HepG2 (cell line): ENCODE results near the gene TRAPPC12. TPM values are rescaled to one million over a fixed set of nuclear protein-coding genes. Genes with fewer than 3 reads are reported as not detected.
A peak's percentile ranks its signal among the peaks of the same experiment; 100 is the strongest.

Experiments used
- ARNTL ChIP-seq: sonication (generic); formaldehyde crosslinking; IDR thresholded peaks from 2 replicates; pipeline ENCODE4 v1.4.0; 2020; ENCODE audit warnings: mild to moderate bottlenecking, missing genetic modification reagents
- GTF2F1 ChIP-seq: fragments of 150-350 bp; IDR thresholded peaks from 2 replicates; pipeline ENCODE4 v1.6.1; 2014; ENCODE audit warnings: low read length
- JUND ChIP-seq: sonication (generic); formaldehyde crosslinking; IDR thresholded peaks from 2 replicates; pipeline ENCODE4 v1.8.0; 2022; ENCODE audit warnings: mild to moderate bottlenecking, missing genetic modification reagents
- KAT7 ChIP-seq: IDR thresholded peaks from 2 replicates; pipeline ENCODE4 v1.6.1; 2018; ENCODE audit warnings: borderline replicate concordance, missing compliant biosample characterization
- MAFF ChIP-seq: IDR thresholded peaks from 2 replicates; pipeline ENCODE4 v1.6.1; 2011; ENCODE audit warnings: low read depth, low read length, improper control_type of control experiment
- MLLT10 ChIP-seq: sonication (generic); formaldehyde crosslinking; IDR thresholded peaks from 2 replicates; pipeline ENCODE4 v1.4.0; 2020; ENCODE audit warnings: missing genetic modification reagents
- SALL2 ChIP-seq: sonication (generic); formaldehyde crosslinking; IDR thresholded peaks from 2 replicates; pipeline ENCODE4 v1.8.1; 2023; ENCODE audit warnings: mild to moderate bottlenecking, missing genetic modification reagents, inconsistent platforms
- SOX6 ChIP-seq, 2 experiments: fragments of 450-650 bp in 1 of 2; sonication (generic) in 1 of 2; formaldehyde crosslinking in 1 of 2; IDR thresholded peaks; 2 replicates each; pipeline versions ENCODE4 v1.4.0 to v1.6.1; 2017 to 2020; ENCODE audit warnings: antibody characterized with exemption in 1 of 2, mild to moderate bottlenecking in 1 of 2, missing genetic modification reagents in 1 of 2
- ZFP36 ChIP-seq: fragments of 150-350 bp; IDR thresholded peaks from 2 replicates; pipeline ENCODE4 v1.6.1; 2018; ENCODE audit warnings: borderline replicate concordance, low read length, low read depth; ENCODE audit not compliant: partially characterized antibody
- ZNF235 ChIP-seq: sonication (generic); formaldehyde crosslinking; IDR thresholded peaks from 2 replicates; pipeline ENCODE4 v1.8.1; 2023; ENCODE audit warnings: mild to moderate bottlenecking, missing genetic modification reagents, borderline replicate concordance
- ZNF331 ChIP-seq: sonication (generic); formaldehyde crosslinking; IDR thresholded peaks from 2 replicates; pipeline ENCODE4 v1.4.0; 2020; ENCODE audit warnings: missing genetic modification reagents
- ZNF549 ChIP-seq: sonication (generic); formaldehyde crosslinking; IDR thresholded peaks from 2 replicates; pipeline ENCODE4 v1.5.0; 2020; ENCODE audit warnings: missing genetic modification reagents
- ZNF672 ChIP-seq: sonication (generic); formaldehyde crosslinking; IDR thresholded peaks from 2 replicates; pipeline ENCODE4 v1.8.1; 2022; ENCODE audit warnings: missing genetic modification reagents
- ZNF772 ChIP-seq: sonication (generic); formaldehyde crosslinking; IDR thresholded peaks from 2 replicates; pipeline ENCODE4 v1.5.0; 2020; ENCODE audit warnings: mild to moderate bottlenecking, missing genetic modification reagents
- ZSCAN22 ChIP-seq: sonication (generic); formaldehyde crosslinking; IDR thresholded peaks from 2 replicates; pipeline ENCODE4 v1.4.0; 2020; ENCODE audit warnings: mild to moderate bottlenecking, missing genetic modification reagents
- ZSCAN9 ChIP-seq: IDR thresholded peaks from 2 replicates; pipeline ENCODE4 v1.6.1; 2016; ENCODE audit warnings: borderline replicate concordance
- polyA plus RNA-seq, 8 experiments: library from polyadenylated mRNA; depleted of rRNA in 3 of 8; stranded (reverse) in 7 of 8; unstranded in 1 of 8; fragments of >200 nt; fragmentation: Illumina TruSeq in 4 of 8; extraction: Trizol in 4 of 8; gene quantifications; 2 replicates each; pipeline versions ENCODE4 v1.2.1 to v1.2.3, GENCODE V29; 2011 to 2016; ENCODE audit warnings: low read depth in 4 of 8, missing spikeins in 1 of 8, mixed read lengths in 1 of 8; ENCODE audit not compliant: insufficient read depth in 1 of 8
- total RNA-seq, 5 experiments: library from RNA; depleted of rRNA; stranded (reverse); fragments of >200 nt; fragmentation: Illumina TruSeq; extraction: Trizol; gene quantifications; 2 replicates each; pipeline ENCODE4 v1.2.3, GENCODE V29; 2016; ENCODE audit warnings: low read depth in 1 of 5
- TF ChIP-seq, protein P1 (sequence below), 2 experiments: fragments of 450-650 bp in 1 of 2; sonication (generic) in 1 of 2; formaldehyde crosslinking in 1 of 2; IDR thresholded peaks; 2 replicates each; pipeline versions ENCODE4 v1.6.1 to v1.8.0; 2016 to 2022; ENCODE audit warnings: antibody characterized with exemption in 1 of 2, mild to moderate bottlenecking in 1 of 2, missing genetic modification reagents in 1 of 2
- TF ChIP-seq, protein P2 (sequence below): sonication (generic); formaldehyde crosslinking; IDR thresholded peaks from 2 replicates; pipeline ENCODE4 v1.9.0; 2022; ENCODE audit warnings: low read depth, missing genetic modification reagents
- TF ChIP-seq, protein P3 (sequence below): sonication (generic); formaldehyde crosslinking; IDR thresholded peaks from 2 replicates; pipeline ENCODE4 v1.4.0; 2020; ENCODE audit warnings: missing genetic modification reagents; ENCODE audit errors: not compliant biosample characterization

TRAPPC12 gene
- total and polyA plus RNA-seq, 2 of the 13 experiments (the other 11 are each of a cell fraction or from before 2014, with no cell fraction given), result 46.4 to 97.7 TPM

DNA sequence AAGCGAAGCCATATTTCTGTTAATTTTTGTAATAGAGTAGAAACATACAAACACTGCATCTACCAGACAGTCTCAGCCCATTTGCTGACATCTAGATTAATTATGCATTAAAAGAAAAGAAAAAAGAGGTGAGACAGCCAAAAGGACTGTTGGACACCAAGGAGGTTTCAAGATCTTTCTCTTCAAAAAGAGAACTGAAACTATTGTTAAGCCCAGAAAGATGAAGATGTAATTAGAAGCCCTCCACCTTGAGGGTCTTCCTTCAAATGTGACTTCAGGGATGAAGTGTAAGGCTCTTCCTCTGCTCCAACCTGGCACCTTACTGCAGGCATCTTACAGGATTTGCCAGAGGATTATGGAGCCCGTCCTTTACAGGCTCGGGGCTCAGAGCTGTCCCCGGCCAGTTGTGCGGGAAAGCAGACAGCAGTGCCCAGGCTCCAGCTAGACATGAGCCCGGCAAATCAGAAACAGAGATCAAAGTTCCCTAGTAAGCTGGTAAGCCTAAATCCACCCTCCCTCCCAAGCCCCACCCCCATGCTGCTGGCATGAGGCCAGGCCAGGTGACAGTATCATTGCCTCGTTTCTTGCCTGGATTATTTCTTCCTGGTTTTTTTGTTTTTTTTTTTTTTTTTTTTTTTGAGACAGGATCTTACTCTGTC, 101.0 kb downstream of the TRAPPC12 start (continued):
- TF ChIP-seq, protein P1, sequence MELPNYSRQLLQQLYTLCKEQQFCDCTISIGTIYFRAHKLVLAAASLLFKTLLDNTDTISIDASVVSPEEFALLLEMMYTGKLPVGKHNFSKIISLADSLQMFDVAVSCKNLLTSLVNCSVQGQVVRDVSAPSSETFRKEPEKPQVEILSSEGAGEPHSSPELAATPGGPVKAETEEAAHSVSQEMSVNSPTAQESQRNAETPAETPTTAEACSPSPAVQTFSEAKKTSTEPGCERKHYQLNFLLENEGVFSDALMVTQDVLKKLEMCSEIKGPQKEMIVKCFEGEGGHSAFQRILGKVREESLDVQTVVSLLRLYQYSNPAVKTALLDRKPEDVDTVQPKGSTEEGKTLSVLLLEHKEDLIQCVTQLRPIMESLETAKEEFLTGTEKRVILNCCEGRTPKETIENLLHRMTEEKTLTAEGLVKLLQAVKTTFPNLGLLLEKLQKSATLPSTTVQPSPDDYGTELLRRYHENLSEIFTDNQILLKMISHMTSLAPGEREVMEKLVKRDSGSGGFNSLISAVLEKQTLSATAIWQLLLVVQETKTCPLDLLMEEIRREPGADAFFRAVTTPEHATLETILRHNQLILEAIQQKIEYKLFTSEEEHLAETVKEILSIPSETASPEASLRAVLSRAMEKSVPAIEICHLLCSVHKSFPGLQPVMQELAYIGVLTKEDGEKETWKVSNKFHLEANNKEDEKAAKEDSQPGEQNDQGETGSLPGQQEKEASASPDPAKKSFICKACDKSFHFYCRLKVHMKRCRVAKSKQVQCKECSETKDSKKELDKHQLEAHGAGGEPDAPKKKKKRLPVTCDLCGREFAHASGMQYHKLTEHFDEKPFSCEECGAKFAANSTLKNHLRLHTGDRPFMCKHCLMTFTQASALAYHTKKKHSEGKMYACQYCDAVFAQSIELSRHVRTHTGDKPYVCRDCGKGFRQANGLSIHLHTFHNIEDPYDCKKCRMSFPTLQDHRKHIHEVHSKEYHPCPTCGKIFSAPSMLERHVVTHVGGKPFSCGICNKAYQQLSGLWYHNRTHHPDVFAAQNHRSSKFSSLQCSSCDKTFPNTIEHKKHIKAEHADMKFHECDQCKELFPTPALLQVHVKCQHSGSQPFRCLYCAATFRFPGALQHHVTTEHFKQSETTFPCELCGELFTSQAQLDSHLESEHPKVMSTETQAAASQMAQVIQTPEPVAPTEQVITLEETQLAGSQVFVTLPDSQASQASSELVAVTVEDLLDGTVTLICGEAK (IDR thresholded peaks at IDR 0.05), result no peak
- TF ChIP-seq, protein P1 (CRISPR knock-in tag; IDR thresholded peaks at IDR 0.05), result no peak
- TF ChIP-seq ZNF672 (no peak), SOX6 (IDR thresholded peaks at IDR 0.05) (no peak), SOX6 (CRISPR knock-in tag; IDR thresholded peaks at IDR 0.05) (0 out of 2 replicates have a peak, but pooled peaks have one; percentile 19), MLLT10 (CRISPR knock-in tag) (no peak), ZNF772 (CRISPR knock-in tag) (no peak), ZSCAN22 (CRISPR knock-in tag) (no peak), GTF2F1 (no peak), ZNF549 (CRISPR knock-in tag) (no peak), ZSCAN9 (CRISPR knock-in tag) (0 out of 2 replicates have a peak, but pooled peaks have one; percentile 43), ZNF235 (no peak), SALL2 (CRISPR knock-in tag) (no peak), ZFP36 (no peak), ZNF331 (CRISPR knock-in tag) (peak; percentile 56; the same call in 1 of the 2 replicates), JUND (CRISPR knock-in tag) (no peak), ARNTL (CRISPR knock-in tag) (peak; percentile 65), MAFF (no peak), KAT7 (CRISPR knock-in tag) (no peak)
- TF ChIP-seq, protein P2, sequence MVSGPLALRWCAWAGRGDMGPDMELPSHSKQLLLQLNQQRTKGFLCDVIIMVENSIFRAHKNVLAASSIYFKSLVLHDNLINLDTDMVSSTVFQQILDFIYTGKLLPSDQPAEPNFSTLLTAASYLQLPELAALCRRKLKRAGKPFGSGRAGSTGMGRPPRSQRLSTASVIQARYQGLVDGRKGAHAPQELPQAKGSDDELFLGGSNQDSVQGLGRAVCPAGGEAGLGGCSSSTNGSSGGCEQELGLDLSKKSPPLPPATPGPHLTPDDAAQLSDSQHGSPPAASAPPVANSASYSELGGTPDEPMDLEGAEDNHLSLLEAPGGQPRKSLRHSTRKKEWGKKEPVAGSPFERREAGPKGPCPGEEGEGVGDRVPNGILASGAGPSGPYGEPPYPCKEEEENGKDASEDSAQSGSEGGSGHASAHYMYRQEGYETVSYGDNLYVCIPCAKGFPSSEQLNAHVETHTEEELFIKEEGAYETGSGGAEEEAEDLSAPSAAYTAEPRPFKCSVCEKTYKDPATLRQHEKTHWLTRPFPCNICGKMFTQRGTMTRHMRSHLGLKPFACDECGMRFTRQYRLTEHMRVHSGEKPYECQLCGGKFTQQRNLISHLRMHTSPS, result no peak
- TF ChIP-seq, protein P3, sequence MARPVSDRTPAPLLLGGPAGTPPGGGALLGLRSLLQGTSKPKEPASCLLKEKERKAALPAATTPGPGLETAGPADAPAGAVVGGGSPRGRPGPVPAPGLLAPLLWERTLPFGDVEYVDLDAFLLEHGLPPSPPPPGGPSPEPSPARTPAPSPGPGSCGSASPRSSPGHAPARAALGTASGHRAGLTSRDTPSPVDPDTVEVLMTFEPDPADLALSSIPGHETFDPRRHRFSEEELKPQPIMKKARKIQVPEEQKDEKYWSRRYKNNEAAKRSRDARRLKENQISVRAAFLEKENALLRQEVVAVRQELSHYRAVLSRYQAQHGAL (CRISPR knock-in tag), result no peak
